DND-41 (cell line): ENCODE results near the gene BTBD2.

Experiments
- ATAC-seq: fragments of 200-7000 bp; cut with Tn5 transposase; 3 replicates; pipeline ENCODE4 v1.9.1; 2021; ENCODE audit warnings: low read depth; ENCODE audit not compliant: insufficient read depth
- DNase-seq: peaks from one replicate; pipeline ENCODE4 v3.0.0-alpha.2; 2020
- H2AFZ ChIP-seq: 2 replicates; pipeline ENCODE4 v1.6.0; 2012; ENCODE audit warnings: low read depth, low read length
- H3K27ac ChIP-seq: 2 replicates; pipeline ENCODE4 v1.5.1; 2012; ENCODE audit warnings: low read length, inconsistent platforms
- H3K27me3 ChIP-seq: fragments of 200-600 bp; sonication (generic); 2 replicates; pipeline ENCODE4 v1.6.0; 2012; ENCODE audit warnings: low read length, mild to moderate bottlenecking, inconsistent platforms; ENCODE audit not compliant: insufficient read depth, poor library complexity
- H3K36me3 ChIP-seq: 2 replicates; pipeline ENCODE4 v1.5.1; 2012; ENCODE audit warnings: low read length, inconsistent platforms; ENCODE audit not compliant: insufficient read depth
- H3K4me1 ChIP-seq: 2 replicates; pipeline ENCODE4 v1.5.1; 2012; ENCODE audit warnings: mild to moderate bottlenecking, low read length; ENCODE audit not compliant: insufficient read depth
- H3K4me2 ChIP-seq: 2 replicates; pipeline ENCODE4 v1.6.0; 2012; ENCODE audit warnings: mild to moderate bottlenecking, moderate library complexity, low read length, inconsistent platforms; ENCODE audit not compliant: insufficient read depth
- H3K4me3 ChIP-seq, 2 experiments: fragments of 200-600 bp in 1 of 2; shearing (Covaris generic) in 1 of 2; 2 replicates each; pipeline ENCODE4 v1.5.1; 2012 to 2016; ENCODE audit warnings: inconsistent platforms in 2 of 2, low read length in 2 of 2, mild to moderate bottlenecking in 2 of 2, low read depth in 1 of 2, moderate library complexity in 1 of 2
- H3K79me2 ChIP-seq: 2 replicates; pipeline ENCODE4 v1.6.0; 2012; ENCODE audit warnings: low read length, inconsistent platforms; ENCODE audit not compliant: insufficient read depth
- H3K9ac ChIP-seq: 2 replicates; pipeline ENCODE4 v1.6.0; 2012; ENCODE audit warnings: low read depth, mild to moderate bottlenecking, inconsistent platforms, low read length, moderate library complexity
- H3K9me3 ChIP-seq: 2 replicates; pipeline ENCODE4 v1.5.1; 2012; ENCODE audit warnings: low read length, moderate library complexity, mild to moderate bottlenecking, inconsistent platforms; ENCODE audit not compliant: insufficient read depth, severe bottlenecking
- H4K20me1 ChIP-seq: 2 replicates; pipeline ENCODE4 v1.6.0; 2012; ENCODE audit warnings: low read length; ENCODE audit not compliant: insufficient read depth
- CTCF ChIP-seq: IDR thresholded peaks from 2 replicates; pipeline ENCODE4 v1.5.1; 2012; ENCODE audit warnings: borderline replicate concordance, low read length, moderate library complexity, mild to moderate bottlenecking; ENCODE audit not compliant: poor library complexity, severe bottlenecking; ENCODE audit errors: extremely low read depth
- EZH2 ChIP-seq: IDR thresholded peaks from 3 replicates; pipeline ENCODE4 v1.6.1; 2012; ENCODE audit warnings: borderline replicate concordance, low read depth, mild to moderate bottlenecking, moderate library complexity, low read length, inconsistent platforms; ENCODE audit not compliant: severe bottlenecking

BTBD2 gene

GRCh38 chr19:2014731-2015607 lies 545 bp downstream of the BTBD2 start:
- Histone ChIP-seq H3K27ac (peak overlapping the region; percentile 80), H3K36me3 (peaks cover 27% of the 10 kb centered on the region), H3K9me3 (no peaks in the 10 kb centered on the region), H3K79me2 (peaks cover 60% of the 10 kb centered on the region), H3K27me3 (no peaks in the 10 kb centered on the region), H3K4me2 (peak overlapping the region; percentile 98), H3K4me1 (peaks cover 51% of the 10 kb centered on the region), H2AFZ (peak overlapping the region; percentile 71; the same call in 1 of the 2 replicates), H4K20me1 (peaks cover 34% of the 10 kb centered on the region), H3K4me3 (peak overlapping the region; percentile 65 to 79; a peak in 3 of 4 replicates), H3K9ac (peak overlapping the region; percentile 70)
- DNase-seq, result peak; percentile 51
- TF ChIP-seq EZH2 (no peak), CTCF (no peak)
- ATAC-seq, result peak; percentile 45

GRCh38 chr19:2014131-2014571 lies 1.4 kb downstream of the BTBD2 start:
- DNase-seq, result no peak
- peak overlapping the region; percentile 70; the same call in 1 of the 2 replicates for H3K9ac ChIP-seq
- ATAC-seq, result no peak; the same call in 2 of the 3 replicates
- no peak overlapping the region for H2AFZ ChIP-seq
- H3K4me2 ChIP-seq, result peak overlapping the region; percentile 98
- 0 out of 2 replicates have a peak overlapping the region, but pooled peaks have one; percentile 41 for H3K27ac ChIP-seq
- peaks cover 67% of the 10 kb centered on the region for H3K79me2 ChIP-seq
- peak overlapping the region; percentile 65 to 79; a peak in 3 of 4 replicates for H3K4me3 ChIP-seq
- H3K36me3 ChIP-seq, result peaks cover 27% of the 10 kb centered on the region
- H3K9me3 ChIP-seq, result no peaks in the 10 kb centered on the region
- TF ChIP-seq EZH2, result no peak
- no peak for TF ChIP-seq CTCF
- H3K27me3 ChIP-seq, result no peaks in the 10 kb centered on the region
- H3K4me1 ChIP-seq, result peaks cover 43% of the 10 kb centered on the region
- H4K20me1 ChIP-seq, result peaks cover 39% of the 10 kb centered on the region

- Histone ChIP-seq H3K4me1 (peaks cover 43% of the 10 kb centered on the region), H3K9me3 (no peaks in the 10 kb centered on the region), H3K4me3 (peak overlapping the region in 1 of 2 experiments; percentile 79; a peak in 2 of 4 replicates), H3K79me2 (peaks cover 72% of the 10 kb centered on the region), H3K27me3 (no peaks in the 10 kb centered on the region), H2AFZ (no peak overlapping the region), H3K27ac (0 out of 2 replicates have a peak overlapping the region, but pooled peaks have one; percentile 41), H4K20me1 (peaks cover 39% of the 10 kb centered on the region), H3K4me2 (peak overlapping the region; percentile 98), H3K36me3 (peaks cover 30% of the 10 kb centered on the region), H3K9ac (peak overlapping the region; percentile 70; the same call in 1 of the 2 replicates)
- ATAC-seq, result no peak
- TF ChIP-seq CTCF (no peak), EZH2 (no peak)
- no peak for DNase-seq
Observed at GRCh38 chr19:2013683-2013961, 1.9 kb downstream of the BTBD2 start.
